Measurements from ENCODE around the gene GOLIM4. TPM values are rescaled to one million over a fixed set of nuclear protein-coding genes. Genes with fewer than 3 reads are reported as not detected.
"Not testable (repeated sequence)": the region's sequence is repeated elsewhere in the genome, so short reads cannot be mapped to it uniquely, and the experiment has no call there.

Gene GOLIM4
- total RNA-seq = 17.8 and 26.1 TPM in 2 replicates

- no peaks in the 10 kb centered on the region for H3K36me3 ChIP-seq (ENCODE audit: control insufficient read depth, insufficient read depth, low read length)
- H3K4me3 ChIP-seq (ENCODE audit: low read depth, low read length) = peak within 1 kb of the TSS; percentile 88
- DNase-seq (ENCODE audit: low read depth) (no peak), FAIRE-seq (no peak)
- no peak for TF ChIP-seq CTCF (IDR thresholded peaks at IDR 0.05; ENCODE audit: insufficient read depth, low read length, severe bottlenecking)
- no peaks in the 10 kb centered on the region for H3K27me3 ChIP-seq (ENCODE audit: control insufficient read depth, insufficient read depth, low read length)
Measured at GRCh38 chr3:168095611-168096209, at the start of gene GOLIM4. TSS of gene GOLIM4 (minus strand) at chr3:168095924. CDS start at chr3:168095285, 639 bp downstream.

GRCh38 chr3:168141405-168141998 lies 45.8 kb upstream of the GOLIM4 start:
- FAIRE-seq = no peak
- TF ChIP-seq CTCF (IDR thresholded peaks at IDR 0.05; ENCODE audit: insufficient read depth, low read length, severe bottlenecking) = no peak
- no peaks in the 10 kb centered on the region for H3K36me3 ChIP-seq (ENCODE audit: control insufficient read depth, insufficient read depth, low read length)
- H3K4me3 ChIP-seq (ENCODE audit: low read depth, low read length) = no peak overlapping the region
- H3K27me3 ChIP-seq (ENCODE audit: control insufficient read depth, insufficient read depth, low read length) = no peaks in the 10 kb centered on the region
- no peak for DNase-seq (ENCODE audit: low read depth)

DNA sequence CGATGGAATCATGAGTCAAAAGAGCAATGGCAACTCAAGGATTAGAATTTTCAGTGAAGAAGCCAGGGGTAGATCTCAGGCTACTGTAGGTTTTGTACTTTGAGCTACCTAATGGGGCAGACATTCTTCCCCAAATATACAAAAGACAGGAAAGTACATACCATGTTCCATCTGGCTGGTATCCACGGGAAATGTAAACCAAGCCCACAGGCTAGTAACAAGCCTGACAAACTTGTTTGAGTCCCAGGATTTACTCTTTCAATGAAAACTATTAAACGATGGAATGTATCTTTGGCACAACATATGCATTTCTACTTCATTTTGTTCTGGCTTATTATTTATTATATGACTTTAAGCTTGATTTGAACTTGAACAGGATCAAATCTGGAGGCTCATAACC lies 44.2 kb upstream of the GOLIM4 start:
- DNase-seq (ENCODE audit: low read depth) = peak; percentile 28
- no peaks in the 10 kb centered on the region for H3K27me3 ChIP-seq (ENCODE audit: control insufficient read depth, insufficient read depth, low read length)
- no peak overlapping the region for H3K4me3 ChIP-seq (ENCODE audit: low read depth, low read length)
- no peak for FAIRE-seq
- TF ChIP-seq CTCF (IDR thresholded peaks at IDR 0.05; ENCODE audit: insufficient read depth, low read length, severe bottlenecking) = no peak
- no peaks in the 10 kb centered on the region for H3K36me3 ChIP-seq (ENCODE audit: control insufficient read depth, insufficient read depth, low read length)

GRCh38 chr3:168138421-168138820 lies 42.7 kb upstream of the GOLIM4 start:
- Histone ChIP-seq H3K36me3 (ENCODE audit: control insufficient read depth, insufficient read depth, low read length) (no peaks in the 10 kb centered on the region), H3K27me3 (ENCODE audit: control insufficient read depth, insufficient read depth, low read length) (no peaks in the 10 kb centered on the region), H3K4me3 (ENCODE audit: low read depth, low read length) (no peak overlapping the region)
- no peak for TF ChIP-seq CTCF (IDR thresholded peaks at IDR 0.05; ENCODE audit: insufficient read depth, low read length, severe bottlenecking)
- DNase-seq (ENCODE audit: low read depth) = no peak
- no peak for FAIRE-seq

GRCh38 chr3:168134931-168135330 lies 39.2 kb upstream of the GOLIM4 start:
- no peak overlapping the region for H3K4me3 ChIP-seq (ENCODE audit: low read depth, low read length)
- DNase-seq (ENCODE audit: low read depth) (peak; percentile 5), FAIRE-seq (no peak)
- H3K36me3 ChIP-seq (ENCODE audit: control insufficient read depth, insufficient read depth, low read length) = no peaks in the 10 kb centered on the region
- TF ChIP-seq CTCF (IDR thresholded peaks at IDR 0.05; ENCODE audit: insufficient read depth, low read length, severe bottlenecking) = no peak
- no peaks in the 10 kb centered on the region for H3K27me3 ChIP-seq (ENCODE audit: control insufficient read depth, insufficient read depth, low read length)

GRCh38 chr3:168130250-168130649 lies 34.5 kb upstream of the GOLIM4 start:
- H3K36me3 ChIP-seq (ENCODE audit: control insufficient read depth, insufficient read depth, low read length); FAIRE-seq; DNase-seq (ENCODE audit: low read depth); H3K4me3 ChIP-seq (ENCODE audit: low read depth, low read length); H3K27me3 ChIP-seq (ENCODE audit: control insufficient read depth, insufficient read depth, low read length): not testable (repeated sequence)

DNA sequence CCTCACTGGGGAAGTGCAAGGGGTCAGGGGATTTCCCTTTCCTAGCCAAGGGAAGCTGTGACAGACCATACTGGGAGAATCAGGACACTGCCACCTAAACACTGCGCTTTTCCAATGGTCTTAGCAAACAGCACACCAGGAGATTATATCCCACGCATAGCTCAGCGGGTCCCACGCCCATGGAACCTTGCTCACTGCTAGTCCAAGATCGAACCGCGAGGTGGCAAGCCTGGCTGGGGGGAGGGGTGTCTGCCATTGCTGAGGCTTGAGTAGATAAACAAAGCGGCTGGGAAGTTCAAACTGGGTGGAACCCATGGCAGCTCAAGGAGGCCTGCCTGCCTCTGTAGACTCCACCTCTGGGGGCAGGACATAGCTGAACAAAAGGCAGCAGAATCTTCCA lies 32.7 kb upstream of the GOLIM4 start:
- H3K36me3 ChIP-seq (ENCODE audit: control insufficient read depth, insufficient read depth, low read length); H3K27me3 ChIP-seq (ENCODE audit: control insufficient read depth, insufficient read depth, low read length); FAIRE-seq; H3K4me3 ChIP-seq (ENCODE audit: low read depth, low read length); DNase-seq (ENCODE audit: low read depth): not testable (repeated sequence)
